HG03045 (cell line): ENCODE measurements around the gene MLC1.

Experiments used
- ATAC-seq: cut with Tn5 transposase; IDR thresholded peaks from one replicate; pipeline ENCODE4 v1.9.1; 2021; ENCODE audit warnings: mild to moderate bottlenecking, moderate library complexity; ENCODE audit not compliant: unreplicated experiment

Gene MLC1

DNA sequence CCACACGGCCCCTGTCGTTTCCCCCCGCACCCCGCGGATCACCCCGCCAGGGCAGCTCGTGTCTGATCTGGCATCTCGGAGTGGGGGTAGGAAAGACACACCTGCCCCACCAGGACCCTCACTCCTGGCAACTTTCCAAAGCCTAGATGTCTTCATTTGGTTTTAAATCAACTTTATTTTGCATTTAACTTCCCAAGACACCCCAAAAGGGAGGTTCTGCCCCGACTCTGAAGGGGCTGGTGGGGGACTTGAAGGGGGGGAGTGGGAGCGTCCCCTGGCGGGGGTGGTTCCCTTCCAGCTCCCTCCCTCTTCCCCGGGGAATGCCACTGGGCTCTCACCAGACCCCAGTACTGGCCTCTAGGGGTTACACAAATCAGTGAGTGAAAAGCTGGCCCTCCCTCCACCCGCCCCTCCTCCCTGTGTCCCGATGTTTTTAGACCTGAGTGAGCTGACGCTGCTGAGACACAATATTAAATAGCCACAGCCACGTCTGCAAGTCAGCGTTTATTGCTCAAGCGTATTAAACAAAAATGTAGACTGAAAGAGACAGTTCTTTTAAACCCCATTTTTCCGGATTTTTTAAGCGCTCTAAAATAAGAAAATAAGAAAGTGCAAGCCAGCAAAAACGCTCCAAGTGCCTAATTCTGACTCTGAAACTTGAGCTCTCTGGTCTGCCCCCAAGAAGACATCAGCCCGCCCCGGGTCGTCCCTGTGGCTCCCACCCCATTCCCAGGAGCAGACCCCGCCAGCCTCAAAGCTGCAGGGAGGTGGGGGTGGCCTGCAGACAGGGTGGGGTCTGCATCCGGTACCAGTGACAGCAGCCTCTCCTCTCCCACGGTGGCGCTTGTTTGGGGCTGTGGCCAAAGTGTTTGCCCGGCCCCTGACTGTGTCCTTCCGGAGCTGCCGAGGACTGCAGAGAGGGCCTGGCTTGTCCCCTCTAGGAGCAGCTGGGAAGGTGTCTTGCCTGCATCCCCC is 26.0 kb downstream of the MLC1 start:
- no peak for ATAC-seq

DNA sequence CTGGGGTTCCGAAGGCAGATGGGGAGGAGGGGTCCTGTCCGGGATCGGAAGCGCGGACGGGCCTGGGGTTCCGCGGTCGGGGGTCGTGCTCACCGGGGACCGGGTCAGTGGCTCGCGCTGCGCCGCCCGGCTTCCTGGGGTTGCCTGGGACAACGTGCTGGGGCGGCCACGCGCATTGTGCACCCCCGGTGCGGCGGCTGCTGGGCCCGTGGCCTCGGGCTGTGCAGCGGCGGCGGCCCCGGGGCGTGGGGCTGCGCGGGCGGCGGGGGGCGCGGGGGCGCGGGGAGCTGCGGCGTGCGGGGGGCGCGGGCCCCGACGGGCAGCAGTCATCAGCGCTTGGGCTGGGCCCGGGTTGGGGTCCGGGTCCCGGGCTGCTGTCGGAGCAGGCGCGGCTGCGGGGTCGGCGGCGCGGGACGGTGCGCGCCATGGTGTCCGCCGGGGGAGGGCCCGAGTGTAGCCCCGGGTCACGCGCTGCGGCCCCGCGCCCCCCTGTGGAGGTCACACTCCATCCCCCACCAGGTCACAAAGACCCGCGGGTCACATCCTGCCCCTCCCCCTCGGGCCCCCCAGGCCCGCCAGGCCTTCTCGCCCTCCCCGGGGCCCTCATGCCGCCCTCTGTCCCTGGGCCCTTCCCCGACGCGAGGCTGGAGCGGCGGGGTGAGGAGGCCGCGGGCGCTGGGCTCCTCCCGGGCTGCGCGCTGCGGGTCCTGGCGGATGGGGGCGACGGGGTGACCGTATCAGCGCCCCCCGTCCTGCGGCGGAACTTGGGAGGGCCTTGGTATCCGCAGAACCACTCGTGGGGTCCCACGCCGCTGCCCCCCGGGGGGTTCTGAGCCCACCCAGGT is 26.9 kb downstream of the MLC1 start, which contains the start of gene TTLL8:
TTLL8 (minus strand) TSS at position 238 of the 845 bp plus-strand sequence.
- no peak for ATAC-seq

DNA sequence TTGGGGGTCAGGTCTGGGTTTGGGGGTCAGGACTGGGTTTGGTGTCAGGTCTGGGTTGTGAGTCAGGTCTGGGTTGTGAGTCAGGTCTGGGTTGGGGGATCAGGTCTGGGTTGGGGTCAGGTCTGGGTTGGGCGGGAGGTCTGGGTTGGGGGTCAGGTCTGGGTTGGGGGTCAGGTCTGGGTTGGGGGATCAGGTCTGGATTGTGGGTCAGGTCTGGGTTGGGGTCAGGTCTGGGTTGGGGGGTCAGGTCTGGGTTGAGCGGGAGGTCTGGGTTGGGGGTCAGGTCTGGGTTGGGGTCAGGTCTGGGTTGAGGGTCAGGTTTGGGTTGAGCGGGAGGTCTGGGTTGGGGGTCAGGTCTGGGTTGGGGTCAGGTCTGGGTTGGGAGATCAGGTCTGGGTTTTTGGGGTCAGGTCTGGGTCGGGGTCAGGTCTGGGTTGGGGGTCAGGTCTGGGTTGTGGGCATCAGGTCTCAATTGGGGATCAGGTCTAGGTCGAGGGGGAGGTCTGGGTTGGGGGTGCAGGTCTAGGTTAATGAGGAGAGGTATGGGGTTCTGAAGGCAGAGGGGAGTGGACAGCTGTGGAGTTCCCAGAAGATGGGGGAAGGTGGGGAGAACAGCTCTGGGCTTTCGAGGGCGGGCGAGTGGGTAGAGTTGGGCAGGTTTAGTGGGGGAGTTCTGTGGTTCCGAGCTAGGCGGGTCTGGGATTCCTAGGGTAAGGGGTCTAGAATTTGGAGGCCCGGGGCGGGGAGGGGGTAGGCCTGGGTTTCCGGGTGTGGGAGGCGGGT is 27.8 kb downstream of the MLC1 start:
- no peak for ATAC-seq

GRCh38 chr22:50056214-50056972 is 28.8 kb downstream of the MLC1 start:
- no peak for ATAC-seq

DNA sequence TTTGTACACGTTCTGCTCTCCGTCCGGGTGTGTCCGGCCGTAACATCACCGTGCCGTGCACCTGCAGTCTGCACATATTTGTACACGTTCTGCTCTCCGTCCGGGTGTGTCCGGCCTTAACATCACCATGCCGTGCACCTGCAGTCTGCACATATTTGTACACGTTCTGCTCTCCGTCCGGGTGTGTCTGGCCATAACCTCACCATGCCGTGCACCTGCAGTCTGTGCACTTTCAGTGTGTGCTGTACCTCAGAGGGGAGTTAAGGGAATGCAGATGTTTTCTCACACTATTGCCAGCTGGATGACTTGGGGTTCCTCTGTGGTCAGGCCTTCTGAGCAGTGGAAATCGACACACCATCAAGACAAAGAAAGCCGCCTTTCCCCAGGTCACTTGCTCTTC is 31.4 kb downstream of the MLC1 start:
- ATAC-seq: no peak

DNA sequence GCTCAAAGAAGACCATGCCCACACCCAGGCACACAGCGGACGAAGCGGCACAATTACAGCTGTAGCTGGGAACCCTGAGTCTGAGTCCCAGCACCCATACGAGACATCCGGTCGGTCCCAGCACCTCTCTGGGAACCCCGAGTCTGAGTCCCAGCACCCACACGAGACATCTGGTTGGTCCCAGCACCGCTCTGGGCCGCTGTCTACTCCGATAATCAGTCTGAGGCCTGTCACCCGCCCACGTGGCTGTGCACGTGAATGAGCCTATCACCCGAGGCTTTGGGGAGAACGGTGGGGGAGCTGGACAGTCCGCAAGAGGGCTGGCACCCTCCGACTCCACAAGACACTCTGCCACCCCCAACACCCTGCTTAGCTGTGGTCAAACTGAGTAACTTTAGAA is 33.3 kb downstream of the MLC1 start:
- no peak for ATAC-seq

DNA sequence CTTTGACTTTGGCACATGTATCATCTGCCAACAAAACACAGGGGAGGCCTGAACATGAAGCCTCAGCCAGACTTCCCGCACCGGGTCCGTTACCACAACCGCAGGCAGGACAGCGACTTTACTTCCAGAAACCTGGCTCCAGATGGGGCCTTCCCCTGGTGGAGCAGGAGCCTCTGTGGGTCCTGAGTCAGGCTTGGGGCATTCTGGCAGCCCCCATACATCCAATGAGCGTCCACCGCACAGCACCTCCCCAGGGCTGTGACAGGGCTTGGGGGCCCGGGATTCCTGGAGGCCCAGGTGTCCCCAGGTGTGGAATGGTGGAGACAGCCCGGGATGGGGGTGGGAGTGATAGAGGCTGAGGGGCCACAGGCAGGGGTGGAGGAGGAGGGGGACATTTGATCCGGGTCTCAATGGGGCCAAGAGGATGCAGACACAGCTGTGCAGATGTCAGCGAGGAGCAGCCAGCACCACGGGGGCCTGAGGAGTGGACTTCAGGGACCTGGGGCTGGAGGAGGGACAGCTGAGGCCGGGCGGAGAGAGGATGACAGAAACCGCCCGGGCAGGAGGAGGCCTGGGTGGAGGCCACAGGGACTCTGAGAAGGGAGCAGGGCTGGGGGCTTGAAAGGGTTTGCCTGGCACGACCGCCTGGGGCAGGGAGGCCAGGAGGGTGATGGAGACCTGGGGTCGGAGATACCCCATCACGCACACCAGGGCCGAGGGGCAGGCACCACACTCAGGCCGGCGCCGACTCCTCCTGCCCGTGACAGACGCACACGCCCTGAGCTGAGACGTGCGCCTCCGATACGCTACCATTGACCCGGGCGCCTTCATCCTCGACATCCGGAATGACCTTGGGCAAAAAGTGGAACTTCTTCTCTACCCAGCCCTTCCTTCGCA is 35.7 kb downstream of the MLC1 start:
- ATAC-seq: no peak

DNA sequence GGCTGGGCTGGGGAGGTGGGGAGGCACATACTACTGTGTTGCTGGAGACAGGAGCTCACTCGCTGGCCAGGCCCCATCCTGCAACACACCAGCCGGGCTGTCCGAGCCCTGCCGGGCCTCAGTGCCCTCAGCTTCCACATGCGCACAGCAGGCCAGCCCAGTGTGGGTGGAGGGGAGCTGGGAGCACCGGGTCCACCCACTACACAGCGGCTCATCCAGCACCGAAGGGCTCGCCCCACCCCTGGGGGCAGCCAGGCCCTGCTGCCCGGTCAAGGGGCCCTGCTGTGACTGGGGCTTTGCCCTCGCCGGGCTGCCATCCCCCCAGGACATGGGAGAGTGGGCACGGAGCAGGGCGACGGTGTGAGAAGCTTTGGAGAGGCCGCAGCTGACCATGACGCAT is 36.4 kb downstream of the MLC1 start:
- ATAC-seq: no peak

DNA sequence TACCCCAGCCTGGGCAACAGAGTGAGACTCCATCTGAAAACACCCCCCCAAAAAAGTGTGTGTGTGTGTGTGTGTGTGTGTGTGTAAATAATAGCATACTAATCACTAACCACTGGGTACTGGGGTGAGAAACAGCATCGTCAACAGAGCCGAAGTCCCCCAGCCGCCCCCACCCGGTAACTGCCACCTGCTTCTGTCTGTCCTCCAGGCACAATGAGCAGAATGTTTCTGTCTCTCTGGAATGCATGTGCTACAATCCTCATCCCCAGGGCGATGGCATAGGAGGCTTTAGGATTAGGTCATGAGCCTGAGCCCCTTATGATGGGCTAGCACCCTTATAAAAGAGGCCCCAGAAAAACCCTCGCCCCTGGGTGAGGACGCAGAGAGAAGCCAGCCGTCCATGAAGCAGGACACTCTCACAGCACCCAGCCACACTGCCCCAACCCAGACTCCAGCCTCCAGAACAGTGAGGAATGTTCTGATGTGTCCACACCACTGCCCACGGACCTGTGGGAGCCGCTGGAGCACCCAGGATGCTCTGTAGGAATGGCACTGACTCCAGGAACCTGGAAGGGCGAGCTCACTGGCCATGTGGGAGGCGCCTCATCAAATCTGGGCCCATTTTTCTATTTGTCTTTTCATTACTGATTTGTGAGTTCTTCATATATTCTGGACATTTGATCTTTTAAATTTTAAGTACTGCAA is 37.0 kb downstream of the MLC1 start:
- no peak for ATAC-seq

- no peak for ATAC-seq
Observed at GRCh38 chr22:50047346-50047745, 37.9 kb downstream of the MLC1 start.

DNA sequence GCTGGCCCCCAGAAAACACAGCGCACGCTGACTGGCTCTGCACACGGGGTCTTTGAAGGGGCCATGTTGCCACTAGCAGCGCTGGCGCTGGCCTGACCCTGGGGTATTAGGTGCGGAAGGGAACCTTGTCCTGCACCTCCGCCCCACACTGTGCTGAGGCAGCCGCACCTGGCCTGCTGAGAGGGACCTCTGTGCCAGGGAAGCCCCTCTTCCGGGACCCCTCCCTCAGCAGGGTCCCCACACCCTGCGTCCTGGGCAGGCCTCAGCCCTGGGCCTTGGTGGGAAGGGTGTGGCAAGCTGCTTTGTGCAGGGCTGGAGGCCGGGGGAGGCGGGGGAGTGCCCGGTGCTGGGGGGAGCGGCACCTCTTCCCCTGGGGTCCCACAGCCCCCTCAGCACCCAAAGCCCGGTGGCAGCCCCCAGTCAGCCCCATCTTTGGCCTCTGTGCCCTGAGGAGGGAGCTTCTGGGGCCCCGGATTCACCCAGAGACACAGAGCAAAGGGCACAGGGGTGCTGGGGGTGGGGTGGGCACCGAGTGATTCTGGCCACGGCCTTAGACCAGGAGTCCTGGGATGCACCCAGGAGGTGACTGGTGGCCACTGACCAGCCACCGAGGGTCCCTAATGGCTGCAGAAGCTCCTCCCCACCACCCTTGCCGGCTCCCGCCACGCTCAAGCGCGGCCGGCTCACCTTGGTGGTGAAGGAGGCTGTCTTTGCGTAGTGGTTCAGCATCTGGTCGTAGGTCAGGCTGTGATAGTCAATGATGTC is 38.6 kb downstream of the MLC1 start:
- ATAC-seq: no peak

DNA sequence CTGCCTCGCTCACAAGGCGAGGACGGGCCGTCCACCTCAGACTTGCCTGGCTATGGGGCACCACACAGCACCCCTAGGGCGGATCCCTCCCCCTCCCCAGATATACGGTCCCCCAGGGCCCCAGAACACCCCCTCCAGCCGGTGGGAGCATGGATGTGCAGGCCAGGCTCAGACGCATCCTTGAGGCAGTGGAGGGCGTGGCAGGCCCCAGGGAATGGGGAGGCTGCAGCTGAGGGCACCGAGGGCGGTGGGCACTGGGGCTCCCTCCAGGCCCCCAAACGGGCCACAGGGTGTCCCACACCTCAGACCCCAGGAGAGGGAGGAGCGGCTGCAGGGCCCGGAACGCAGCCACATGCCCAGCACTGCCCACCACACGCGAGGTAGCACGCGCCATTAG is 39.2 kb downstream of the MLC1 start:
- ATAC-seq: no peak

DNA sequence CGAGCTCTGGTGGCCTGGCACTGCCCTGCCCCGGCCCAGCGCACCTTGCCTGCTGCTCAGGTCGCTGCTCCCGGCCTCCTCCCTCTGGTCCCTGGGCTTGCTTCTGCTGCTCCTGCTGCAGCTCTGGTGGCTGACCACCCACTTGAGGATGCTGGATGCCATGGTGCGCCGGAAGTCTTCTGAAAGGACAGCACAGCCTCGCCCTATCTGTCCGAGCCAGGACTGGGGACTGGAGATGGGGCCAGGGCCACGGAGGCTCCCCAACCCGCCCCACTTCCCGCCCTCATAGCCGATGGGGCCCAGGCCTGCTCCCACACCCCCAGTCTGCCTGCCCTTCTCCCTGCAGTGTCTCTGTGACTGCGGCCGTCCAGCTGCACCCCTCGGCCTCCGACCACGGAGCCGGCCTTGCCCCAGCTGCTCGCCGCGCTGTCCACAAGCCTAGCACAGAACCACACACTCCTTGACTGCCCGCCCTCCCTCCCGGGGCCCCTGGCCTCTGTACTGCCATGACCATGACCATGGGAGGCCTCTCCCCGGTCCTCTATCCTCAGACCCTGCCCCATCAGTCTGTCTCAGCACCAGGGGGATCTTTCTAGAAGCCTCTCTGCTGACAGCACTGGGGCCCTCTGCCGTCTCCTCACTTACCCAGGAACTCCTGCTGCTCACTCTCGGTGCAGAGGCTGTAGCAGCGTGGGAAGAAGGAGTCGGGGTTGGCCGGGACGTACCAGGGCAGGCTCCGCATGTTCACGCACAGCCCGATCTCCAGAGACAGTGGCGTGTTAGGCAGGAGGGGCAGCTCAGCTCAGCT is 39.8 kb downstream of the MLC1 start:
- no peak for ATAC-seq

DNA sequence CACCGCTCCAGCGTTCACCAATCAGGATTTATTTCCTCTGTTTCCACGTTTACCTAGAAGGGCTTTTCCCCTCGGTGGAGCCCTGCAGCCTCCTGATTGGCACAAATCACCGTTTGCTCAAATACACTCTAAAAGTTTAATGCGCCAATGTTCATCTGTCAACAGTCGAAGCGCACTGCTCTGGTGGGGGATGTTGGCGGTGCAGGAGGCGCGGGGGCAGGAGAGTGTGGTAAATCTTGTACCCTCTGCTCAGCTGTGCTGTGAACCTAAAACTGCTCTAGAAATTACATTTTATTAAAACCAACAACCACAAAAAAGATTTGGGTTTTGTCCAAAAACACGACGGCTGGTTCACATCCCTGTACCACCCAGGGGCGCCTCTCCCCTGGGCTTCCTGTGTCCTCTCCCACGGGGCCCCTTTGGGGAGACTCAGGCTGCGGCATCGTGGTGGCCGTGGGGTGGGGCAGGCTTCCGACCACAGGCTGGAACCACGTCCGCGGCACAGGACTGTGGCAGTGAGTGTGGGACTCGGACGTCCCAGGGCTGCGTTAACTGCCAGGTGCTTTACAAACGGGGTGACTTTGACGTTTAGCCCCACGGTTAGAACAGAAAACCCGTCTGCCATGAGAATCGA is 40.6 kb downstream of the MLC1 start:
- ATAC-seq: no peak

GRCh38 chr22:50041361-50042065 is 43.7 kb downstream of the MLC1 start:
- no peak for ATAC-seq

DNA sequence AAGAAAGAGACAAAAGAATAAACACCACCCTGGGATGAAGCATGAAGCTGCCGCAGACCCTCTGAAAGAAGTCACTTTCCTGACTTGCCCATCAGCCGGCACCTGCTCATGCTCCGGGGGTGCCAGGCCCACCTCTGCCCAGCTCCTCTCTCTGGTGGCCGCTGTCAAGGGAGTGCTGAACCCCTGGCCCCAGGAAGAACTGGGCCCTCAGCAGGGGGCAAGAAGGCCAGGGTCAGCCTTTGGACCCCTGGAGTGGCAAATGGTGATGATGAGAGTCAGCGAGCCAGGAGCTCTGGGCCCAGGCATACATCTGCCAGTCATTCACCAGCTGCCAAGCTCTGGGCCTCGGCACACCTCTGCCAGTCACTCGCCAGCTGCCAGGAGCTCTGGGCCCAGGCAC is 44.5 kb downstream of the MLC1 start:
- no peak for ATAC-seq
